Measurements from ENCODE around the gene ADRM1.

GRCh38 chr20:62357681-62358080, 54.9 kb downstream of the ADRM1 start:
- TF ChIP-seq CTCF (conservative IDR thresholded peaks at IDR 0.05; ENCODE audit: low read depth, low read length) (no peak), FOS (IDR thresholded peaks at IDR 0.05; ENCODE audit: low read depth, low read length) (no peak), POLR2A (IDR thresholded peaks at IDR 0.05; ENCODE audit: low read depth, low read length) (no peak)
